H1 (cell line): ENCODE measurements around the gene SBF2. TPM values are rescaled to one million over a fixed set of nuclear protein-coding genes. Genes with fewer than 3 reads are reported as not detected.

Source experiments
- CTCF ChIA-PET: fragments of 300-600 bp; sonication (Branson Sonifier 250); formaldehyde crosslinking; loops from one replicate; lab custom pipeline; 2021; ENCODE audit not compliant: partially characterized antibody; lab: Charles Lee
- POLR2A ChIA-PET: fragments of 300-600 bp; sonication (Branson Sonifier 250); formaldehyde crosslinking; loops from one replicate; lab custom pipeline; 2021; ENCODE audit warnings: inconsistent platforms; ENCODE audit not compliant: partially characterized antibody; lab: Charles Lee
- DNase-seq, 2 experiments: peaks; one replicate each; pipeline versions ENCODE4 v3.0.0 to v3.0.0-alpha.2; 2010 to 2022; ENCODE audit warnings: low spot score in 2 of 2, low read depth in 1 of 2, mixed read lengths in 1 of 2
- FAIRE-seq: peaks from 2 replicates; lab custom pipeline; 2011; peaks lifted over from hg19 to GRCh38; lab: Jason Lieb, UNC
- H2AFZ ChIP-seq: 2 replicates; pipeline ENCODE4 v1.8.1; 2012; ENCODE audit warnings: low read length, inconsistent platforms
- H2AK5ac ChIP-seq: 2 replicates; pipeline ENCODE4 v1.6.1; 2013; ENCODE audit warnings: low read depth, low read length
- H2BK120ac ChIP-seq: replicated peaks from 2 replicates; pipeline ENCODE3; 2013; ENCODE audit warnings: low read depth, low read length, inconsistent platforms
- H2BK12ac ChIP-seq: 2 replicates; pipeline ENCODE4 v1.6.1; 2013; ENCODE audit warnings: low read depth, low read length
- H2BK15ac ChIP-seq: 2 replicates; pipeline ENCODE4 v1.6.1; 2013; ENCODE audit warnings: low read length
- H2BK20ac ChIP-seq: 2 replicates; pipeline ENCODE4 v1.6.1; 2013; ENCODE audit warnings: low read length
- H2BK5ac ChIP-seq: 2 replicates; pipeline ENCODE4 v1.6.1; 2013; ENCODE audit warnings: low read depth, low read length
- H3K14ac ChIP-seq: 2 replicates; pipeline ENCODE4 v1.6.1; 2013; ENCODE audit warnings: inconsistent platforms; ENCODE audit not compliant: insufficient read length
- H3K18ac ChIP-seq: 2 replicates; pipeline ENCODE4 v1.6.1; 2013; ENCODE audit warnings: low read length; ENCODE audit errors: extremely low read depth
- H3K23ac ChIP-seq: 2 replicates; pipeline ENCODE4 v1.6.1; 2013; ENCODE audit warnings: inconsistent platforms; ENCODE audit not compliant: insufficient read length
- H3K23me2 ChIP-seq: 2 replicates; pipeline ENCODE4 v1.6.1; 2013; ENCODE audit warnings: low read depth, low read length
- H3K27ac ChIP-seq: 2 replicates; pipeline ENCODE4 v1.6.1; 2011; ENCODE audit warnings: low read depth, low read length, inconsistent platforms
- H3K27me3 ChIP-seq, 4 experiments: replicated peaks in 1 of 4; 1 replicate in 1 of 4; 2 replicates in 3 of 4; pipeline versions ENCODE4 v1.6.1 to v1.8.1; 2011 to 2013; ENCODE audit warnings: low read length in 3 of 4, mild to moderate bottlenecking in 3 of 4, inconsistent platforms in 2 of 4, mixed read lengths in 2 of 4, moderate library complexity in 1 of 4; ENCODE audit not compliant: control insufficient read depth in 3 of 4, insufficient read depth in 3 of 4; ENCODE audit errors: extremely low read depth in 1 of 4
- H3K36me3 ChIP-seq, 4 experiments: 2 replicates each; pipeline versions ENCODE4 v1.6.1 to v1.8.1; 2011 to 2013; ENCODE audit warnings: mild to moderate bottlenecking in 4 of 4, low read length in 3 of 4, moderate library complexity in 2 of 4, control low read depth in 1 of 4, inconsistent platforms in 1 of 4; ENCODE audit not compliant: insufficient read depth in 4 of 4, control insufficient read depth in 2 of 4
- H3K4ac ChIP-seq: replicated peaks from 2 replicates; pipeline ENCODE3; 2013; ENCODE audit warnings: low read length, low read depth, mixed read lengths, inconsistent platforms; ENCODE audit not compliant: insufficient read length
- H3K4me1 ChIP-seq, 4 experiments: replicated peaks in 1 of 4; 1 replicate in 1 of 4; 2 replicates in 3 of 4; pipeline versions ENCODE4 v1.6.1 to v1.8.1; 2011 to 2013; ENCODE audit warnings: low read length in 3 of 4, inconsistent platforms in 2 of 4, mixed read lengths in 1 of 4; ENCODE audit not compliant: insufficient read depth in 4 of 4, control insufficient read depth in 3 of 4
- H3K4me2 ChIP-seq, 2 experiments: 2 replicates each; pipeline versions ENCODE4 v1.6.1 to v1.8.1; 2011 to 2013; ENCODE audit warnings: low read depth in 2 of 2, low read length in 2 of 2, control low read depth in 1 of 2, inconsistent platforms in 1 of 2, mild to moderate bottlenecking in 1 of 2; ENCODE audit not compliant: insufficient read depth in 1 of 2
- H3K4me3 ChIP-seq, 4 experiments: fragments of 200-600, 300-600 bp in 1 of 4; sonication (generic), shearing (Covaris generic), sonication (Bioruptor Twin) in 1 of 4; 2 replicates each; pipeline versions ENCODE4 v1.5.1 to v1.8.1; 2011 to 2016; ENCODE audit warnings: low read length in 4 of 4, low read depth in 3 of 4, control low read depth in 2 of 4, inconsistent platforms in 2 of 4, mild to moderate bottlenecking in 2 of 4, mixed read lengths in 1 of 4, moderate library complexity in 1 of 4; ENCODE audit not compliant: insufficient read depth in 2 of 4; ENCODE audit errors: extremely low read depth in 1 of 4
- H3K56ac ChIP-seq: replicated peaks from 2 replicates; pipeline ENCODE3; 2013; ENCODE audit warnings: low read depth, mild to moderate bottlenecking, mixed read lengths, low read length, inconsistent platforms; ENCODE audit not compliant: insufficient read length
- H3K79me1 ChIP-seq: 2 replicates; pipeline ENCODE4 v1.6.1; 2013; ENCODE audit warnings: low read depth, low read length, control low read depth
- H3K79me2 ChIP-seq, 2 experiments: 2 replicates each; pipeline versions ENCODE4 v1.6.1 to v1.8.1; 2012 to 2013; ENCODE audit warnings: low read length in 2 of 2, mild to moderate bottlenecking in 2 of 2, inconsistent platforms in 1 of 2; ENCODE audit not compliant: insufficient read depth in 2 of 2, control insufficient read depth in 1 of 2
- H3K9ac ChIP-seq, 4 experiments: replicated peaks in 1 of 4; 1 replicate in 1 of 4; 2 replicates in 3 of 4; pipeline versions ENCODE4 v1.6.1 to v1.8.1; 2011 to 2013; ENCODE audit warnings: low read depth in 3 of 4, low read length in 3 of 4, control low read depth in 2 of 4, mild to moderate bottlenecking in 2 of 4, moderate library complexity in 2 of 4, inconsistent platforms in 1 of 4; ENCODE audit errors: extremely low read depth in 1 of 4
- H3K9me3 ChIP-seq, 2 experiments: 2 replicates each; pipeline versions ENCODE4 v1.6.1 to v1.8.1; 2012 to 2013; ENCODE audit warnings: mild to moderate bottlenecking in 2 of 2, moderate library complexity in 2 of 2, control low read depth in 1 of 2, inconsistent platforms in 1 of 2, low read depth in 1 of 2, low read length in 1 of 2, mixed read lengths in 1 of 2; ENCODE audit not compliant: insufficient read depth in 2 of 2
- H4K20me1 ChIP-seq, 2 experiments: replicated peaks in 1 of 2; 2 replicates each; pipeline versions ENCODE3 to v1.8.1; 2011 to 2013; ENCODE audit warnings: inconsistent platforms in 2 of 2, low read length in 2 of 2, mild to moderate bottlenecking in 1 of 2; ENCODE audit not compliant: insufficient read depth in 2 of 2, control insufficient read depth in 1 of 2
- H4K5ac ChIP-seq: 2 replicates; pipeline ENCODE4 v1.6.1; 2013; ENCODE audit warnings: low read length, low read depth, mixed read lengths, inconsistent platforms; ENCODE audit not compliant: insufficient read length
- H4K8ac ChIP-seq: 2 replicates; pipeline ENCODE4 v1.8.0; 2013; ENCODE audit warnings: mild to moderate bottlenecking, moderate library complexity, low read length, inconsistent platforms; ENCODE audit not compliant: insufficient read depth; ENCODE audit errors: extremely low read depth
- H4K91ac ChIP-seq: replicated peaks from 2 replicates; pipeline ENCODE3; 2013; ENCODE audit warnings: low read length, mixed read lengths, inconsistent platforms; ENCODE audit not compliant: insufficient read length
- CBX5 ChIP-seq: fragments of 300-800, 300-1000 bp; sonication (generic); IDR thresholded peaks from 2 replicates; pipeline ENCODE4 v1.7.1; 2016; ENCODE audit warnings: antibody characterized with exemption, low read length, low read depth
- CHD1 ChIP-seq: IDR thresholded peaks from 2 replicates; pipeline ENCODE4 v1.6.1; 2012; ENCODE audit warnings: low read depth, low read length, improper control_type of control experiment
- GTF2F1 ChIP-seq: IDR thresholded peaks from 2 replicates; pipeline ENCODE4 v1.6.1; 2012; ENCODE audit warnings: low read depth, low read length, improper control_type of control experiment, borderline replicate concordance
- PHF8 ChIP-seq: fragments of 200-600 bp; sonication (generic); conservative IDR thresholded peaks from 2 replicates; pipeline ENCODE4 v1.7.1; 2012; ENCODE audit warnings: low read depth, mild to moderate bottlenecking, inconsistent platforms, low read length, moderate library complexity
- POLR2A ChIP-seq, 2 experiments: IDR thresholded peaks; 1 replicate in 1 of 2; 2 replicates in 1 of 2; pipeline ENCODE4 v1.6.1; 2011; ENCODE audit warnings: low read depth in 2 of 2, low read length in 2 of 2, mild to moderate bottlenecking in 2 of 2; ENCODE audit errors: control extremely low read depth in 1 of 2
- RAD21 ChIP-seq, 2 experiments: IDR thresholded peaks in 1 of 2; conservative IDR thresholded peaks in 1 of 2; 2 replicates each; pipeline ENCODE4 v1.6.1; 2011; ENCODE audit warnings: low read depth in 2 of 2, low read length in 2 of 2, improper control_type of control experiment in 1 of 2, inconsistent platforms in 1 of 2, mild to moderate bottlenecking in 1 of 2, moderate library complexity in 1 of 2
- TAF1 ChIP-seq: IDR thresholded peaks from 2 replicates; pipeline ENCODE4 v1.6.1; 2011; ENCODE audit warnings: mild to moderate bottlenecking, low read depth, low read length
- WGBS, 2 experiments: shearing (Covaris generic) in 1 of 2; methylation state at CpG; one replicate each; pipeline versions ENCODE4 v1.1.6 to v1.1.7; 2013 to 2015; ENCODE audit warnings: low lambda C conversion rate in 2 of 2, mixed read lengths in 2 of 2, inconsistent platforms in 1 of 2, low coverage in 1 of 2, missing lambda C conversion rate in 1 of 2; ENCODE audit not compliant: insufficient replicate concordance in 2 of 2, insufficient coverage in 1 of 2, insufficient read length in 1 of 2; ENCODE audit errors: extremely low coverage in 1 of 2, missing lambda C conversion rate in 1 of 2; 5-methylcytosine and 5-hydroxymethylcytosine counted together
- polyA plus RNA-seq, 7 experiments: library from polyadenylated mRNA; depleted of rRNA in 3 of 7; stranded (reverse) in 5 of 7; unstranded in 2 of 7; fragments of >200 nt in 5 of 7; fragments of 200-250 nt in 2 of 7; gene quantifications; 1 replicate in 5 of 7; 2 replicates in 1 of 7; 4 replicates in 1 of 7; pipeline versions ENCODE4 v1.2.1 to v1.2.3, GENCODE V29; 2011 to 2013; ENCODE audit warnings: missing spikeins in 2 of 7, mixed read lengths in 2 of 7
- total RNA-seq: library from RNA; stranded (reverse); fragmentation: NEBNext Ultra II Directional; extraction: Animal tissue kit (Norgen Biotek cat#: 25700); gene quantifications from 2 replicates; pipeline ENCODE4 v1.2.1, GENCODE V29; 2021

Gene SBF2
- total and polyA plus RNA-seq, 2 of the 8 experiments (the other 6 are each of a cell fraction or from before 2014, with no cell fraction given), result 36.7 to 50.5 TPM

GRCh38 chr11:9776203-9776602, 517.8 kb downstream of the SBF2 start:
- Histone ChIP-seq H3K36me3 (peaks cover 0 to 16% (median 11%) of the 10 kb centered on the region in 4 experiments; a peak in 5 of 8 replicates), H3K9me3 (no peaks in the 10 kb centered on the region), H3K4me2 (no peak overlapping the region; a peak in 1 of 4 replicates), H3K23me2 (no peaks in the 10 kb centered on the region), H2AK5ac (no peak overlapping the region), H4K5ac (no peak overlapping the region), H3K79me2 (no peaks in the 10 kb centered on the region), H3K4ac (no peak overlapping the region), H2BK20ac (no peak overlapping the region), H3K18ac (no peak overlapping the region), H3K4me3 (no peak overlapping the region), H2BK120ac (no peak overlapping the region), H3K27ac (no peak overlapping the region), H2BK12ac (no peak overlapping the region), H3K23ac (no peak overlapping the region), H3K27me3 (no peaks in the 10 kb centered on the region), H3K9ac (no peak overlapping the region), H2BK5ac (no peak overlapping the region), H3K79me1 (no peaks in the 10 kb centered on the region), H3K56ac (no peak overlapping the region), H2AFZ (no peak overlapping the region), H3K4me1 (peaks cover 2 to 10% (median 6%) of the 10 kb centered on the region in 4 experiments; a peak in 6 of 7 replicates), H4K91ac (no peak overlapping the region), H4K8ac (no peak overlapping the region), H2BK15ac (no peak overlapping the region), H4K20me1 (no peaks in the 10 kb centered on the region), H3K14ac (no peak overlapping the region)
- WGBS, 2 experiments, result 96% methylated on average over 1 of the region's 1 CpG; no CpG with 5 or more reads in 1 of the 2 experiments
- POLR2A ChIA-PET, result interaction anchor here (0.5 to 0.7 kb wide), 2 partner anchors 221 to 958 kb away, joined by 3 read pairs; no protein-coding TSS in a partner anchor
- FAIRE-seq, result no peak
- TF ChIP-seq RAD21 (IDR thresholded peaks at IDR 0.05 in 1 of 2, conservative IDR thresholded peaks at IDR 0.05 in 1 of 2; ENCODE audit: low read depth in 2 of 2, low read length in 2 of 2) (no peak), PHF8 (no peak), CHD1 (no peak), POLR2A (IDR thresholded peaks at IDR 0.05; ENCODE audit: control extremely low read depth in 1 of 2, low read depth in 2 of 2, low read length in 2 of 2) (no peak), TAF1 (no peak), GTF2F1 (no peak), CBX5 (no peak)
- DNase-seq, result no peak
- CTCF ChIA-PET, result interaction anchor here (0.6 to 2.6 kb wide), 4 partner anchors 8 to 165 kb away, joined by 3 to 9 read pairs (median 3); no protein-coding TSS in a partner anchor
